ENCODE results near the gene NPC1L1. TPM values are rescaled to one million over a fixed set of nuclear protein-coding genes. Genes with fewer than 3 reads are reported as not detected.

The NPC1L1 gene
- total RNA-seq, 1 experiment from 2014 or later = 0.15 TPM

- peak; percentile 80 for ATAC-seq
- no peak overlapping the region for H3K4me3 ChIP-seq (replicated peaks in 1 of 2; ENCODE audit: low read depth in 1 of 2, low read length in 2 of 2)
- no peak overlapping the region for H3K9ac ChIP-seq (ENCODE audit: low read length)
- no peaks in the 10 kb centered on the region for H3K9me2 ChIP-seq (ENCODE audit: insufficient read depth)
- ChIA-PET CTCF (interaction anchor here (0.5 to 3.0 kb wide), 11 partner anchors 9 to 836 kb away, joined by 3 to 21 read pairs (median 6); partner anchors contain the start of genes COA1 and DDX56), RAD21 (ENCODE audit: low non-redundant PET in 1 of 2, low total read pairs in 2 of 2, uncharacterized antibody in 2 of 2, unreplicated experiment in 2 of 2) (interaction anchor here (0.9 to 1.5 kb wide), 2 partner anchors 324 kb away, joined by 3 to 4 read pairs; no protein-coding TSS in a partner anchor), POLR2A (interaction anchor here (0.5 to 1.0 kb wide), 2 partner anchors 9 to 348 kb away, joined by 3 to 4 read pairs; partner anchors contain the start of gene DDX56)
- no peak overlapping the region for H3K27ac ChIP-seq (ENCODE audit: low read depth, low read length)
- no peaks in the 10 kb centered on the region for H3K27me3 ChIP-seq (ENCODE audit: insufficient read depth, low read length)
- DNase-seq (ENCODE audit: low read depth, low spot score) = no peak
- no peak overlapping the region for H2AFZ ChIP-seq (ENCODE audit: low read depth, low read length, poor library complexity, severe bottlenecking)
- intact Hi-C loops (cut with micrococcal nuclease) = loop anchor here (1.0 to 5.0 kb wide), 2 partner anchors 218 to 324 kb away; no protein-coding TSS in a partner anchor
- H3K79me2 ChIP-seq (ENCODE audit: insufficient read depth, low read length) = peaks cover 35% of the 10 kb centered on the region
- peaks cover 11 to 26% of the 10 kb centered on the region in 2 experiments for H3K4me1 ChIP-seq (ENCODE audit: control insufficient read depth in 1 of 2, insufficient read depth in 2 of 2, low read length in 2 of 2)
- TF ChIP-seq CBX3 (IDR thresholded peaks at IDR 0.05; ENCODE audit: low read depth) (no peak), CTCF (IDR thresholded peaks at IDR 0.05 in 2 of 3, conservative IDR thresholded peaks at IDR 0.05 in 1 of 3; ENCODE audit: borderline replicate concordance in 1 of 3, insufficient read depth in 1 of 3, low read depth in 2 of 3, low read length in 2 of 3) (peak; percentile 63 to 99 (median 88)), EZH2phosphoT487 (IDR thresholded peaks at IDR 0.05; ENCODE audit: borderline replicate concordance) (no peak), POLR2AphosphoS5 (IDR thresholded peaks at IDR 0.05; ENCODE audit: low read depth, low read length) (no peak), CEBPB (IDR thresholded peaks at IDR 0.05; ENCODE audit: low read depth) (no peak), ZBTB33 (IDR thresholded peaks at IDR 0.05; ENCODE audit: extremely low read depth, insufficient replicate concordance, low read length) (no peak), RAD21 (IDR thresholded peaks at IDR 0.05; ENCODE audit: low read depth) (peak; percentile 78), EGR1 (IDR thresholded peaks at IDR 0.05; ENCODE audit: low read depth) (no peak), ZFX (IDR thresholded peaks at IDR 0.05) (no peak)
- H3K4me2 ChIP-seq (ENCODE audit: low read length) = no peak overlapping the region
- peaks cover 49 to 53% of the 10 kb centered on the region in 2 experiments for H3K36me3 ChIP-seq (ENCODE audit: control insufficient read depth in 1 of 2, insufficient read depth in 2 of 2, low read length in 2 of 2)
- no TSS peak for BruUV-seq (replicated peaks)
- H3K9me3 ChIP-seq (ENCODE audit: control insufficient read depth in 1 of 2, insufficient read depth in 1 of 2, low read depth in 1 of 2, low read length in 2 of 2) = no peaks in the 10 kb centered on the region
- peaks cover 7% of the 10 kb centered on the region; the same call in 1 of the 2 replicates for H4K20me1 ChIP-seq (ENCODE audit: insufficient read depth)
Measured at GRCh38 chr7:44565097-44565794, 24.1 kb upstream of the NPC1L1 start.

Measured in HCT116 (cell line).